PC-9 (cell line): Measurements from ENCODE around the gene NMUR1. TPM values are rescaled to one million over a fixed set of nuclear protein-coding genes. Genes with fewer than 3 reads are reported as not detected.

ENCODE experiments used
- BruUV-seq: library from RNA; stranded (reverse); fragments of 400-500 nt; replicated peaks from 2 replicates; lab custom pipeline; 2021; lab: Mats Ljungman, UMichigan
- CTCF ChIA-PET: fragments of 300-600 bp; sonication (Branson Sonifier 250); formaldehyde crosslinking; loops from one replicate; lab custom pipeline; 2022; ENCODE audit warnings: antibody characterized with exemption; lab: Charles Lee
- POLR2A ChIA-PET: fragments of 300-600 bp; sonication (Branson Sonifier 250); formaldehyde crosslinking; loops from one replicate; lab custom pipeline; 2022; ENCODE audit warnings: antibody characterized with exemption; ENCODE audit not compliant: unreplicated experiment; lab: Charles Lee
- DNase-seq, 2 experiments: peaks; one replicate each; pipeline versions ENCODE4 v3.0.0 to v3.0.0-alpha.2; 2015 to 2022; ENCODE audit warnings: mixed read lengths in 1 of 2
- H2AFZ ChIP-seq: fragments of 200-600 bp; sonication (generic); 2 replicates; pipeline ENCODE4 v1.8.1; 2017; ENCODE audit warnings: antibody characterized with exemption
- H3F3A ChIP-seq: fragments of 200-600 bp; sonication (generic); 2 replicates; pipeline ENCODE4 v1.8.1; 2017; ENCODE audit warnings: antibody characterized with exemption, mild to moderate bottlenecking, low read depth; ENCODE audit not compliant: insufficient read depth
- H3K27ac ChIP-seq: fragments of 200-600 bp; sonication (generic); 2 replicates; pipeline ENCODE4 v1.6.1; 2016; ENCODE audit warnings: mixed run types
- H3K27me3 ChIP-seq: fragments of 200-600 bp; sonication (generic); 2 replicates; pipeline ENCODE4 v1.6.1; 2016; ENCODE audit warnings: low read depth, mixed run types; ENCODE audit not compliant: insufficient read depth
- H3K36me3 ChIP-seq: fragments of 200-600 bp; sonication (generic); 2 replicates; pipeline ENCODE4 v1.6.1; 2016; ENCODE audit warnings: low read depth, mixed run types
- H3K4me1 ChIP-seq: fragments of 200-600 bp; sonication (generic); replicated peaks from 2 replicates; pipeline ENCODE4 v1.6.1; 2016; ENCODE audit warnings: mixed run types; ENCODE audit not compliant: insufficient read depth
- H3K4me2 ChIP-seq: fragments of 200-600 bp; sonication (generic); 2 replicates; pipeline ENCODE4 v1.6.1; 2017; ENCODE audit warnings: mixed run types
- H3K4me3 ChIP-seq: fragments of 200-600 bp; sonication (generic); 2 replicates; pipeline ENCODE4 v1.6.1; 2016; ENCODE audit warnings: mixed run types
- H3K79me2 ChIP-seq: fragments of 200-600 bp; sonication (generic); 2 replicates; pipeline ENCODE4 v1.6.1; 2017; ENCODE audit warnings: low read depth, mixed run types
- H3K9me2 ChIP-seq: fragments of 200-600 bp; sonication (generic); 2 replicates; pipeline ENCODE4 v1.8.1; 2017; ENCODE audit warnings: mild to moderate bottlenecking; ENCODE audit not compliant: insufficient read depth
- H3K9me3 ChIP-seq: fragments of 200-600 bp; sonication (generic); 2 replicates; pipeline ENCODE4 v1.8.1; 2016; ENCODE audit warnings: low read depth; ENCODE audit not compliant: insufficient read depth
- H4K20me1 ChIP-seq: fragments of 200-600 bp; sonication (generic); 2 replicates; pipeline ENCODE4 v1.8.1; 2017; ENCODE audit not compliant: insufficient read depth
- EZH2 ChIP-seq: fragments of 200-600 bp; sonication (generic); IDR thresholded peaks from 2 replicates; pipeline ENCODE4 v1.8.0; 2017; ENCODE audit warnings: antibody characterized with exemption, low read depth
- intact Hi-C: fragments of 100-400 bp; cut with micrococcal nuclease; formaldehyde crosslinking; loops from one replicate; pipeline ENCODE4 v1.10.0; 2022; ENCODE audit not compliant: unreplicated experiment
- total RNA-seq: library from RNA; stranded (reverse); gene quantifications from 2 replicates; pipeline ENCODE4 v1.2.3, GENCODE V29; 2021
- TF ChIP-seq, protein P1 (sequence below): fragments of 200-600 bp; sonication (generic); conservative IDR thresholded peaks from 2 replicates; pipeline ENCODE4 v1.6.1; 2017; ENCODE audit warnings: mixed run types, antibody characterized with exemption, mild to moderate bottlenecking, moderate library complexity

Gene NMUR1
- total RNA-seq, 1 experiment from 2014 or later: not detected

DNA sequence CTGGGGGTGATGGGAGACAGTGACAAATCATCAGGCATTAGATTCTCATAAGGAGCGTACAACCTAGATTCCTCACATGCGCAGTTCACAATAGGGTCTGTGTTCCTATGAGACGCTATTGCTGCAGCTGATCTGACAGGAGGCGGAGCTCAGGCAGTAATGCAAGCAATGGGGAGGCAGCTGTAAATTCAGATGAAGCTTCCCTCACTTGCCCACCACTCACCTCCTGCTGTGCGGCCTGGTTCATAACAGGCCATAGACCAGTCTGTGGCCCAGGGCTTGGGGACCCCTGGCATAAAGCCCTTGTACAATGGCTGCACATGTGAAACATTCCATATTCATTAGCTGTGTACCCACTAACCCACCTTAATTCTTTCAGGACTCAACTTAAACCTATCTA, 18.0 kb downstream of the NMUR1 start:
- ChIA-PET POLR2A (interaction anchor here (0.6 kb wide), 1 partner anchor 115 kb away, joined by 4 read pairs; no protein-coding TSS in a partner anchor), CTCF (no interaction called here)
- TF ChIP-seq, protein P1, sequence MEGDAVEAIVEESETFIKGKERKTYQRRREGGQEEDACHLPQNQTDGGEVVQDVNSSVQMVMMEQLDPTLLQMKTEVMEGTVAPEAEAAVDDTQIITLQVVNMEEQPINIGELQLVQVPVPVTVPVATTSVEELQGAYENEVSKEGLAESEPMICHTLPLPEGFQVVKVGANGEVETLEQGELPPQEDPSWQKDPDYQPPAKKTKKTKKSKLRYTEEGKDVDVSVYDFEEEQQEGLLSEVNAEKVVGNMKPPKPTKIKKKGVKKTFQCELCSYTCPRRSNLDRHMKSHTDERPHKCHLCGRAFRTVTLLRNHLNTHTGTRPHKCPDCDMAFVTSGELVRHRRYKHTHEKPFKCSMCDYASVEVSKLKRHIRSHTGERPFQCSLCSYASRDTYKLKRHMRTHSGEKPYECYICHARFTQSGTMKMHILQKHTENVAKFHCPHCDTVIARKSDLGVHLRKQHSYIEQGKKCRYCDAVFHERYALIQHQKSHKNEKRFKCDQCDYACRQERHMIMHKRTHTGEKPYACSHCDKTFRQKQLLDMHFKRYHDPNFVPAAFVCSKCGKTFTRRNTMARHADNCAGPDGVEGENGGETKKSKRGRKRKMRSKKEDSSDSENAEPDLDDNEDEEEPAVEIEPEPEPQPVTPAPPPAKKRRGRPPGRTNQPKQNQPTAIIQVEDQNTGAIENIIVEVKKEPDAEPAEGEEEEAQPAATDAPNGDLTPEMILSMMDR: no peak
- no peak for TF ChIP-seq EZH2
- Histone ChIP-seq H3K36me3 (no peaks in the 10 kb centered on the region), H3K27me3 (no peaks in the 10 kb centered on the region), H3K4me2 (no peak overlapping the region), H3K27ac (no peak overlapping the region), H2AFZ (no peak overlapping the region), H3K4me1 (peaks cover 15% of the 10 kb centered on the region), H3K4me3 (no peak overlapping the region), H3F3A (0 out of 2 replicates have a peak, but pooled peaks cover 3% of the 10 kb centered on the region), H3K9me3 (no peaks in the 10 kb centered on the region), H3K79me2 (0 out of 2 replicates have a peak, but pooled peaks cover 6% of the 10 kb centered on the region), H4K20me1 (no peaks in the 10 kb centered on the region), H3K9me2 (no peaks in the 10 kb centered on the region)
- BruUV-seq: no TSS peak
- intact Hi-C loops: loop anchor here (5.0 to 10.0 kb wide), 2 partner anchors 100 to 273 kb away; partner anchors contain the start of genes COPS7B and PDE6D
- no peak for DNase-seq

DNA sequence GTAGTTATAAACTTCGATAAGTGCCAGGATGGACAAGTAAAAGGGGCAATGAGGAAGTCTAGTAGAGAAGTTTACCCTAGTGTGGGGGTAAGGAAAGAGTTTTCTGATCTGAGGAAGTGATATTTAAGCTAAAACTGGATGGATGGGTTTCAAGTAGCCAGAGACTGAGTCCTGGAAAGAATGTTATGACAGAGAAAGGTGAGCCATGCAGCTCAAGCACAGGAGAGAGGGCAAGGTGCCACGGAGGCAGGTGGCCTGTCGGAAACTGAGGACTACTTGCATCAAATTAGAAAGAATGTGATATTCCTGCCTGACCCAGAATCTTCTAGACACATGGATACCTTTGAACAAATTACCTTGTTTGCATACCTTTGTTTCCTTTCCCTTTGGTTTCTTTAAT, 26.5 kb downstream of the NMUR1 start:
- no TSS peak for BruUV-seq
- Histone ChIP-seq H4K20me1 (no peaks in the 10 kb centered on the region), H3K36me3 (no peaks in the 10 kb centered on the region), H3K27ac (no peak overlapping the region), H3K9me3 (no peaks in the 10 kb centered on the region), H3F3A (no peaks in the 10 kb centered on the region; the same call in 1 of the 2 replicates), H3K27me3 (no peaks in the 10 kb centered on the region), H3K4me3 (no peak overlapping the region), H3K79me2 (no peaks in the 10 kb centered on the region), H2AFZ (no peak overlapping the region), H3K4me1 (no peaks in the 10 kb centered on the region), H3K4me2 (no peak overlapping the region), H3K9me2 (no peaks in the 10 kb centered on the region)
- ChIA-PET POLR2A (no interaction called here), CTCF (interaction anchor here (0.7 kb wide), 1 partner anchor 14 kb away, joined by 6 read pairs; no protein-coding TSS in a partner anchor)
- DNase-seq: no peak
- intact Hi-C loops: no loop called here
- TF ChIP-seq, protein P1: no peak
- no peak for TF ChIP-seq EZH2

DNA sequence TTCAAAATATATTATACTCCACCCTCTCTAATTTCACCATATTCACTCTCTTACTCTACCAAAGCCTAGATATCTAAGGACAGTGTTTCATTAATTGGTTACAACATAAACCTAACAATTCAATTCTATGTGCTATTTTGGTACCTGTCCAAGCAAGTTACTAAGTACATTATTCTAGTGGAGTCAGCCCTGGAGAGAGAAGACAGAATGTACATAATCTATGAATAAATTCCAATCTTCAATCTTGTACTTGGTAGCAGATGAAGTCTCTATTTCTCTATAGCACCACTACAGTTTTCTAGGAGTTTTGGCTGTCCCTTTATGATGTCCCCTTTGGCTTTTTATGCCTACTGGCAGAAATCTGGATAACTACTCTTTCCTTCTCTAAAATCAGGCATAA, 27.6 kb downstream of the NMUR1 start:
- ChIA-PET CTCF (no interaction called here), POLR2A (no interaction called here)
- Histone ChIP-seq H3K4me2 (no peak overlapping the region), H3K9me2 (no peaks in the 10 kb centered on the region), H3K27ac (no peak overlapping the region), H3K79me2 (no peaks in the 10 kb centered on the region), H4K20me1 (no peaks in the 10 kb centered on the region), H3K4me3 (no peak overlapping the region), H3K36me3 (no peaks in the 10 kb centered on the region), H3K27me3 (no peaks in the 10 kb centered on the region), H3F3A (no peaks in the 10 kb centered on the region; the same call in 1 of the 2 replicates), H2AFZ (no peak overlapping the region), H3K9me3 (no peaks in the 10 kb centered on the region), H3K4me1 (no peaks in the 10 kb centered on the region)
- no TSS peak for BruUV-seq
- no peak for DNase-seq
- intact Hi-C loops: no loop called here
- TF ChIP-seq, protein P1: no peak
- no peak for TF ChIP-seq EZH2
